Endodermal cell (in vitro differentiated cells): ENCODE measurements around the gene KIAA1328. TPM values are rescaled to one million over a fixed set of nuclear protein-coding genes. Genes with fewer than 3 reads are reported as not detected.

ENCODE experiments used
- DNase-seq: peaks from one replicate; pipeline ENCODE4 v3.0.0-alpha.2; 2017
- H3K27ac ChIP-seq: 2 replicates; pipeline ENCODE4 v1.5.1; 2013; ENCODE audit warnings: mild to moderate bottlenecking, low read depth, low read length, moderate library complexity
- H3K27me3 ChIP-seq: 2 replicates; pipeline ENCODE4 v1.6.1; 2013; ENCODE audit warnings: mild to moderate bottlenecking, low read length, moderate library complexity; ENCODE audit not compliant: insufficient read depth, control insufficient read depth, poor library complexity, severe bottlenecking
- H3K36me3 ChIP-seq: 2 replicates; pipeline ENCODE4 v1.7.0; 2013; ENCODE audit warnings: mild to moderate bottlenecking, low read length, moderate library complexity; ENCODE audit not compliant: control insufficient read depth, insufficient read depth
- H3K4me1 ChIP-seq: one replicate; pipeline ENCODE4 v1.7.0; 2013; ENCODE audit warnings: low read length; ENCODE audit not compliant: control insufficient read depth, insufficient read depth
- H3K4me3 ChIP-seq: 2 replicates; pipeline ENCODE4 v1.5.1; 2013; ENCODE audit warnings: mild to moderate bottlenecking, low read length, moderate library complexity
- H3K9ac ChIP-seq: 2 replicates; pipeline ENCODE4 v1.6.1; 2013; ENCODE audit warnings: mild to moderate bottlenecking, low read length, moderate library complexity; ENCODE audit not compliant: poor library complexity, severe bottlenecking; ENCODE audit errors: extremely low read depth
- H3K9me3 ChIP-seq: 2 replicates; pipeline ENCODE4 v1.6.1; 2013; ENCODE audit warnings: mild to moderate bottlenecking, low read length, moderate library complexity; ENCODE audit not compliant: control insufficient read depth
- H3K27ac Mint-ChIP-seq: 2 replicates; pipeline ENCODE4 v1.8.0; 2020; ENCODE audit warnings: mixed read lengths
- H3K27me3 Mint-ChIP-seq: 2 replicates; pipeline ENCODE4 v1.8.0; 2021; ENCODE audit warnings: mild to moderate bottlenecking, mixed read lengths; ENCODE audit not compliant: insufficient read depth
- H3K36me3 Mint-ChIP-seq: 2 replicates; pipeline ENCODE4 v1.8.0; 2020; ENCODE audit warnings: low read depth, mixed read lengths
- H3K4me1 Mint-ChIP-seq: 2 replicates; pipeline ENCODE4 v1.8.0; 2020; ENCODE audit warnings: mixed read lengths
- H3K4me3 Mint-ChIP-seq: 2 replicates; pipeline ENCODE4 v1.8.0; 2020; ENCODE audit warnings: mild to moderate bottlenecking, moderate library complexity, mixed read lengths
- H3K9me3 Mint-ChIP-seq: 2 replicates; pipeline ENCODE4 v1.8.0; 2020; ENCODE audit warnings: mild to moderate bottlenecking, mixed read lengths
- WGBS, 2 experiments: methylation state at CpG; one replicate each; pipeline versions ENCODE4 v1.1.5 to v1.1.7; 2013; ENCODE audit warnings: missing lambda C conversion rate in 2 of 2, mixed read lengths in 1 of 2; ENCODE audit not compliant: insufficient coverage in 1 of 2, insufficient read length in 1 of 2; 5-methylcytosine and 5-hydroxymethylcytosine counted together
- total RNA-seq, 2 donors: library from RNA; stranded (reverse); fragmentation: NEBNext Ultra II Directional in 1 of 2; extraction: Animal tissue kit (Norgen Biotek cat#: 25700) in 1 of 2; gene quantifications; 2 replicates in 1 of 2; 3 replicates in 1 of 2; pipeline ENCODE4 v1.2.1, GENCODE V29; 2021
- TF ChIP-seq, protein P1 (sequence below): fragments of 200-600 bp; sonication (generic); conservative IDR thresholded peaks from 2 replicates; pipeline ENCODE4 v1.5.0; 2021; ENCODE audit warnings: antibody characterized with exemption, mild to moderate bottlenecking

The KIAA1328 gene
- total RNA-seq, 2 donors from 2014 or later: 7.6 to 8.4 TPM

DNA sequence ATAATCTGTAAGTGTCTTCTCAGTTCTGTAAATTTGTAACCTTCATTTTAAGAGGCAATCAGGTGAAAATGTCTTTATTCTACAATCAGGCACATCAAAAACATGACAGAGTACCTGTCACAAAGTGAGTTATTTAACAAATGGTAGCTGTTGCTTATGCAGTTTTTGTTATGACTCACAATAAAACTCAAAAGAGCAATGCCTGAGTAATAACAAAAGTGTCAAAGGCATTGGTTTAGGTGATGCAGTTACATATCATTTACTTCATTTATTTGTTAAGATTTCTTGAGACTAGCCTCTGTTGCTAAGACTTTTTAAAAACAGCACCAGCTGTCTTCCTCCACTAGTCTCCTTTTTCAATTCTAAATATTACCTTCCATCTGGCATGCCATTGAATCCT lies 177.8 kb downstream of the KIAA1328 start:
- TF ChIP-seq, protein P1, sequence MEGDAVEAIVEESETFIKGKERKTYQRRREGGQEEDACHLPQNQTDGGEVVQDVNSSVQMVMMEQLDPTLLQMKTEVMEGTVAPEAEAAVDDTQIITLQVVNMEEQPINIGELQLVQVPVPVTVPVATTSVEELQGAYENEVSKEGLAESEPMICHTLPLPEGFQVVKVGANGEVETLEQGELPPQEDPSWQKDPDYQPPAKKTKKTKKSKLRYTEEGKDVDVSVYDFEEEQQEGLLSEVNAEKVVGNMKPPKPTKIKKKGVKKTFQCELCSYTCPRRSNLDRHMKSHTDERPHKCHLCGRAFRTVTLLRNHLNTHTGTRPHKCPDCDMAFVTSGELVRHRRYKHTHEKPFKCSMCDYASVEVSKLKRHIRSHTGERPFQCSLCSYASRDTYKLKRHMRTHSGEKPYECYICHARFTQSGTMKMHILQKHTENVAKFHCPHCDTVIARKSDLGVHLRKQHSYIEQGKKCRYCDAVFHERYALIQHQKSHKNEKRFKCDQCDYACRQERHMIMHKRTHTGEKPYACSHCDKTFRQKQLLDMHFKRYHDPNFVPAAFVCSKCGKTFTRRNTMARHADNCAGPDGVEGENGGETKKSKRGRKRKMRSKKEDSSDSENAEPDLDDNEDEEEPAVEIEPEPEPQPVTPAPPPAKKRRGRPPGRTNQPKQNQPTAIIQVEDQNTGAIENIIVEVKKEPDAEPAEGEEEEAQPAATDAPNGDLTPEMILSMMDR: no peak
- Histone ChIP-seq H3K36me3 (no peaks in the 10 kb centered on the region), H3K27ac (no peak overlapping the region), H3K4me1 (peaks cover 13% of the 10 kb centered on the region), H3K9ac (no peak overlapping the region), H3K9me3 (peaks cover 1% of the 10 kb centered on the region), H3K27me3 (no peaks in the 10 kb centered on the region), H3K4me3 (no peak overlapping the region)
- DNase-seq: no peak
- peak overlapping the region; percentile 54 for H3K27ac Mint-ChIP-seq
- no peaks in the 10 kb centered on the region for H3K36me3 Mint-ChIP-seq
- no peaks in the 10 kb centered on the region for H3K9me3 Mint-ChIP-seq
- H3K4me1 Mint-ChIP-seq: peaks cover 23% of the 10 kb centered on the region
- H3K27me3 Mint-ChIP-seq: no peaks in the 10 kb centered on the region
- no peak overlapping the region for H3K4me3 Mint-ChIP-seq

GRCh38 chr18:37012452-37012851 lies 183.5 kb downstream of the KIAA1328 start:
- Mint-ChIP-seq H3K27ac (no peak overlapping the region), H3K9me3 (peaks cover 27% of the 10 kb centered on the region), H3K36me3 (peaks cover 13% of the 10 kb centered on the region), H3K4me1 (peaks cover 9% of the 10 kb centered on the region), H3K27me3 (no peaks in the 10 kb centered on the region), H3K4me3 (no peak overlapping the region)
- Histone ChIP-seq H3K36me3 (no peaks in the 10 kb centered on the region), H3K4me3 (no peak overlapping the region), H3K4me1 (peaks cover 4% of the 10 kb centered on the region), H3K9me3 (peaks cover 10% of the 10 kb centered on the region), H3K9ac (no peak overlapping the region), H3K27ac (no peak overlapping the region), H3K27me3 (no peaks in the 10 kb centered on the region)
- TF ChIP-seq, protein P1: no peak
- no peak for DNase-seq

- Mint-ChIP-seq H3K4me1 (peaks cover 7% of the 10 kb centered on the region), H3K9me3 (peaks cover 33% of the 10 kb centered on the region), H3K36me3 (peaks cover 13% of the 10 kb centered on the region), H3K27ac (no peak overlapping the region), H3K27me3 (no peaks in the 10 kb centered on the region), H3K4me3 (no peak overlapping the region)
- DNase-seq: peak; percentile 52
- no peak overlapping the region for H3K9ac ChIP-seq
- H3K27ac ChIP-seq: no peak overlapping the region
- H3K36me3 ChIP-seq: no peaks in the 10 kb centered on the region
- peaks cover 19% of the 10 kb centered on the region for H3K9me3 ChIP-seq
- no peaks in the 10 kb centered on the region for H3K27me3 ChIP-seq
- no peak overlapping the region for H3K4me3 ChIP-seq
- 90 to 94% methylated on average over 2 to 6 of the region's 7 CpGs for WGBS, 2 experiments
- TF ChIP-seq, protein P1: peak; percentile 67
- no peaks in the 10 kb centered on the region for H3K4me1 ChIP-seq
These were observed 190.4 kb downstream of the KIAA1328 start for GRCh38 chr18:37019157-37019827.
